ENCODE results near the gene RXRA. TPM values are rescaled to one million over a fixed set of nuclear protein-coding genes. Genes with fewer than 3 reads are reported as not detected.

The RXRA gene
- total RNA-seq, 1 experiment from 2014 or later = 29.9 TPM

DNA sequence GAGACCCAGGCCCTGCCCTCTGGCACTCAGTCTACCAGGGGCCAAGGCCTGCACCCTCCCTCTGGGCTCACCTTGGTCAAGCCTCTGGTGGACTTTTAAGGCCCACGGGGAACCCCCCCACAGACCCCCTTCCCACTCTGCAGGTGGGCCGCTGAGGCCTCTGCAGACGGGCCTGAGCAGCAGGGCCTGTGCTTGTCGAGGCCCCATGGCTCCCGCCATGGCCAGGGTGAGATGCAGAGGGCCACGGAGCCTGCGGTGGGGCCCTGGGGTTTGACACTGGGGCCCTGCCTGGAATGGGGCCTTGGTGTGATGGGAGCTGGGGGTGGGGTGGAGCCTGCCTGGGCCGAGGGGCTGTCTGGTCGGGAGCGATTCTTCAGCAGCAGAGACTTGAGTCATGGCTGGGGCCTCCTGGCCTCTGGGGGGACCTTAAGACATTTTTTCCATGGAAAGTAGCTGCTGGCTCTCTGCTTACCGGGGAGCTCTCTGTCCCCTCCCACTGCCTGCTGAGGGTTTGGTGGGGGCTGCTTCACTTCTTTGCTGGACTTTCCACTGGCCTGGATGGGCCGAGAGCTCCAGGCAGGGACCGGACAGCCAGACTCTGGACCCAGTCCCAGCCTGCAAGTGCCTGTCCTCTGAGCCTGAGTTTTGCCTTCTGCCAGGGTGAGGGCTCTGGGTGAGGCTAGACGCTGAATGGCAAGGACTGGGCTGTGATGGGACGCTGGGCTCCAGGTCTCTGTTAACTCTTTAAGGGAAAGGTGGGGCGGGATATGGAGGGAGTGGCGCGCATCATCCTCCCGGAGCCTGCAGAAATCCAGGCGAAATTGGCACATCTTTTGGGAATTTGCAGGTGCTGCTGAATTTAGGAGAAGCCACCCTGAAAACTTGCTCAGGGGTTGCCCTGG, 132.2 kb downstream of the RXRA start:
- Mint-ChIP-seq H3K27me3 (ENCODE audit: low read depth) (no peaks in the 10 kb centered on the region; the same call in 1 of the 2 replicates), H3K27ac (peak overlapping the region in 1 of 3 experiments; percentile 39; a peak in 1 of 7 replicates), H3K4me3 (no peak overlapping the region), H3K9me3 (no peaks in the 10 kb centered on the region), H3K36me3 (ENCODE audit: insufficient read depth in 1 of 3, low read depth in 3 of 3) (no peaks in the 10 kb centered on the region), H3K4me1 (peaks cover 0 to 4% of the 10 kb centered on the region in 2 experiments; a peak in 2 of 4 replicates)
- Histone ChIP-seq H4K8ac (replicated peaks; ENCODE audit: insufficient read length, low read depth, low read length) (no peak overlapping the region), H2BK15ac (ENCODE audit: low read depth, low read length) (no peak overlapping the region), H2BK120ac (ENCODE audit: low read depth, low read length, poor library complexity, severe bottlenecking) (no peak overlapping the region), H3K23me2 (ENCODE audit: insufficient read length, low read depth, low read length, poor library complexity, severe bottlenecking) (no peaks in the 10 kb centered on the region), H2AFZ (ENCODE audit: low read length) (no peak overlapping the region), H2BK12ac (ENCODE audit: insufficient read length, low read depth, low read length) (no peak overlapping the region), H3K4me1 (ENCODE audit: insufficient read depth, low read length) (no peaks in the 10 kb centered on the region), H3K18ac (ENCODE audit: insufficient read length, low read depth, low read length) (no peak overlapping the region), H3K14ac (ENCODE audit: insufficient read depth, low read length) (no peak overlapping the region; the same call in 1 of the 2 replicates), H4K5ac (ENCODE audit: insufficient read length, low read depth, low read length) (no peak overlapping the region), H3K4me2 (ENCODE audit: insufficient read depth, insufficient read length, low read length) (no peak overlapping the region), H3K4ac (ENCODE audit: low read depth, low read length) (no peak overlapping the region), H3K56ac (ENCODE audit: insufficient read length, low read depth, low read length) (no peak overlapping the region), H3K27ac (ENCODE audit: insufficient read length, low read depth, low read length) (no peak overlapping the region), H2AK5ac (ENCODE audit: insufficient read length, low read length) (no peak overlapping the region), H2BK5ac (ENCODE audit: insufficient read length, low read length) (no peak overlapping the region), H4K91ac (ENCODE audit: insufficient read length, low read depth, low read length) (no peak overlapping the region), H3K9ac (ENCODE audit: extremely low read depth, insufficient read length, low read length) (no peak overlapping the region), H3K79me2 (ENCODE audit: insufficient read depth, low read length) (no peaks in the 10 kb centered on the region), H3K23ac (ENCODE audit: insufficient read length, low read depth, low read length) (no peak overlapping the region), H3K79me1 (ENCODE audit: insufficient read depth, low read depth, low read length, poor library complexity, severe bottlenecking) (no peaks in the 10 kb centered on the region), H2BK20ac (ENCODE audit: low read depth, low read length, poor library complexity, severe bottlenecking) (no peak overlapping the region), H3T11ph (ENCODE audit: low read length) (no peak overlapping the region), H3K27me3 (ENCODE audit: insufficient read depth, low read length) (no peaks in the 10 kb centered on the region), H4K20me1 (ENCODE audit: control insufficient read depth, insufficient read depth, insufficient read length) (no peaks in the 10 kb centered on the region), H3K9me3 (ENCODE audit: control insufficient read depth, low read depth, low read length) (no peaks in the 10 kb centered on the region)
- TF ChIP-seq, protein P1, sequence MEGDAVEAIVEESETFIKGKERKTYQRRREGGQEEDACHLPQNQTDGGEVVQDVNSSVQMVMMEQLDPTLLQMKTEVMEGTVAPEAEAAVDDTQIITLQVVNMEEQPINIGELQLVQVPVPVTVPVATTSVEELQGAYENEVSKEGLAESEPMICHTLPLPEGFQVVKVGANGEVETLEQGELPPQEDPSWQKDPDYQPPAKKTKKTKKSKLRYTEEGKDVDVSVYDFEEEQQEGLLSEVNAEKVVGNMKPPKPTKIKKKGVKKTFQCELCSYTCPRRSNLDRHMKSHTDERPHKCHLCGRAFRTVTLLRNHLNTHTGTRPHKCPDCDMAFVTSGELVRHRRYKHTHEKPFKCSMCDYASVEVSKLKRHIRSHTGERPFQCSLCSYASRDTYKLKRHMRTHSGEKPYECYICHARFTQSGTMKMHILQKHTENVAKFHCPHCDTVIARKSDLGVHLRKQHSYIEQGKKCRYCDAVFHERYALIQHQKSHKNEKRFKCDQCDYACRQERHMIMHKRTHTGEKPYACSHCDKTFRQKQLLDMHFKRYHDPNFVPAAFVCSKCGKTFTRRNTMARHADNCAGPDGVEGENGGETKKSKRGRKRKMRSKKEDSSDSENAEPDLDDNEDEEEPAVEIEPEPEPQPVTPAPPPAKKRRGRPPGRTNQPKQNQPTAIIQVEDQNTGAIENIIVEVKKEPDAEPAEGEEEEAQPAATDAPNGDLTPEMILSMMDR (conservative IDR thresholded peaks at IDR 0.05) = no peak
- no peak for DNase-seq
- WGBS (ENCODE audit: extremely low coverage, insufficient read length, low lambda C conversion rate) = no CpG with 5 or more reads among the region's 20 CpGs
